NAMALWA (cell line): ENCODE measurements around the gene MIOS.
"Not testable (repeated sequence)": the region's sequence is repeated elsewhere in the genome, so short reads cannot be mapped to it uniquely, and the experiment has no call there.

Experiments
- DNase-seq: peaks from one replicate; pipeline ENCODE4 v3.0.0-alpha.2; 2015; ENCODE audit warnings: low spot score

Gene MIOS

DNA sequence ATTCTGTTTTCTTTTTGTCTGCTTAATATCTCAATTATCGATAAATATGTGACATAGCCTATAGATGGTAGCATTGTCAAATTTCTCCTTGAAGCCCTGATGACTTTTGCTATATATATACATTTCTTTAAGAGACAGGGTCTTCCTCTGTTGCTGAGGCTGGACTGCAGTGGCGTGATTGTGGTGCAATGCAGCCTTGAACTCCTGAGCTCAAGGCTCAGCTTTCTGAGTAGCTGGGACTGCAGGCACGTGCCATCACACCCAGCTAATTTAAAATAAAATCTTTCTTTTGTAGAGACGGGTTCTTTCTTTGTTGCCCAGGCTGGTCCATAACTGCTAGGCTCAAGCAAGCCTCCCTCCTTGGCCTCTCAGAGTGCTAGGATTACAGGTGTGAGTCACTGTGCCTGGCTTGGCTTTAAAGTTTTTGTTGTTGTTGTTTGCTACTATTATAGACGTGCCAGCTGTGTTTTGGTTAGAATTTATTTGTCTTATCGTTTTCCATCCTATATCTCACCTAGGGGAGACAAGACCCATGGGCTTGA, 80.9 kb downstream of the MIOS start:
- no peak for DNase-seq

GRCh38 chr7:7650682-7651206, 84.1 kb downstream of the MIOS start:
- DNase-seq, result no peak

DNA sequence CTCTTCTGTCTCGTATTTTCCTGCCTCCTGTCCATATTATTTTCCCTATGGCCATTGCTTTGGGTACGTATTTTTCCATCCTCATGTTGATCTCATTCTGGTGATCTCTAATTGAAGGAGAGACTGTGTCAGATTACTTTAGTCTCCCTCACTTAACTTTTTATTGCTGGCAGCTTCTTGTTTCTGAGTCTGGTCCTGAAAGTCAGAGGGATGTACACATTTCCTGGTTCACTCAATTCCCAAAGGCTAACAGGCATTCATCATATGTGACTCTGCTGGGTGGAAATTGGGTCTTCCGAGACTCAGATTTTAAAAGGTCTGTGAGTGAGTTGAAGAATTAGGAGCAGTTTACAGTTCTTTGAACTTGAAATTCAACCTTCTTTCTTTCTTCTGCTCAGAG, 84.8 kb downstream of the MIOS start:
- no peak for DNase-seq

DNA sequence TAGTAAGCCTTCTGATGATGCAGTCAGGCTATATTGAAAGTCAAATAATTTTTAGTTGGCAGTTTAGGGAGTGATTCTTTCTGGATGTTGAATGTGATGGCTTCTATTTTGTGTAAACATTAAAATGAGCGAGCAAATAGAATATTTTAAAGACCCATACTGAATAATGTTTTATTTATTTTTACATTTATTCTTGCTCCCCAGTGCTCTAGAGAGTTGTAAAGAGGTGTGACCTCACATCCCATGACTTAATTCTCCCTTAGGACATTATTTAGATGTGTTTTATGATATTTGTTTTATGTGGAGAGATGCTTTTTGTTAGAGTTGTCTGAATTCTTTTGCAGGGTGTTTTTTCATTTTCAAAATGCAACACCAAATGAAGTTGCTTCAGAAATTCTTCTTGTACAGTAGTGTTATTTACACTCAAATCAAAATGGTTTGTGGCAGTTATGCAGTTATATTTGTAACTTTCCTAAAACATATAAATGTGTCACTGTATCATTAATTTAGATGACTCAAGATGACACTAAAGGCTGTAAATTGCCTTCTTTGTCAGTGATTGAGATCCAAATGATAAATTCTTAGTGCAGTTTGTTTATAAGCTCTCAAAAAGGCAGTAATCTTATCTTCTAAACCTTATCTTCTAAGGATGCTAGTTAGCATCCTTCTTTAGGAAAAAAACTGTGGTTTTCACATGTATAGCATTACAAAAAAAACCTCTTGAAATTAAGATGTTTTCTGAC, 86.3 kb downstream of the MIOS start:
- no peak for DNase-seq

- peak; percentile 75 for DNase-seq
Observed at GRCh38 chr7:7653593-7654187, 87.0 kb downstream of the MIOS start.

DNA sequence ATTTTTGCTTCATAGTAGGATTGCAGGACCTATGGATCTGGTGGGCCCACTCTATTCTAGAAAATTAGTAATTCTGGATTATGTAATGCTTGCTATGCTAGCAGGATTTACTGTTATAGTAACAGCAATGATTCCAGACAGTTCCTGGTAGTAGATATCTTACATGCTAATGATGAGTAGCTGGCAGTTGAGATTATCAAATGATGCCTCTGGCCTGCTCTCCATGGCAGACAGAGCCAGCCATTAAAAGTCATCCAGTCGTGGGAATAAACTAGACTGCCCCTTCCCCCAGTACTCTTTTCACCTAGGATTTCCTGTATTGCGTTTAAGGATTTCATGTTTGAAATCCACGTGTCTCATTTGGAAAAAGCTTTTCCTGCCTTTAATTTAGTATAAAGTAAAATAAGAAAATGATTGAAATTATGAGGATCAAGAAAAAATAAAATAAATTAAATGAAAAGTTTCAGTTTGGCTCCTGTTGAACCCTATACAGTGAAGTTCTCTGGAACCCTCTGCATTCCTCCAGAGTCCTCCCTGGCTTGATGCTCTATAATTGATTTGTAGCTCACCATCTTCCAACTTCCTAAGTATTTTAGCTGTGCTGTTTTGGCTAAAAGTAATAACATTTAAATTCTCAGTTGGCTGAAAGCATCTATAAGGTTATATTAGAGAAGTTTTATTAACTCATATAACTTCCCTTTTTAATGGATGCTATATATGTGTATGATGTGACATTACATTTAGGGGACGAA, 88.5 kb downstream of the MIOS start:
- no peak for DNase-seq

DNA sequence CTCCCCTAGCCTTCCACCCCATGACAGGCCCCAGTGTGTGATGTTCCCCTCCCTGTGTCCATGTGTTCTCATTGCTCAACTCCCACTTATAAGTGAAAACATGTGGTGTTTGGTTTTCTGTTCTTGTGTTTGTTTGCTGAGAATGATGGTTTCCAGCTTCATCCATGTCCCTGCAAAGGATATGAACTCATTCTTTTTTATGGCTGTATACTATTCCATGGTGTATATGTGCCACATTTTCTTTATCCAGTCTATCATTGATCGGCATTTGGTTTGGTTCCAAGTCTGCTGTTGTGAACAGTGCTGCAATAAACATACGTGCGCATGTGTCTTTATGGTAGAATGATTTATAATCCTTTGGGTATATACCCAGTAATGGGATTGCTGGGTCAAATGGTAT, 89.8 kb downstream of the MIOS start:
- not testable (repeated sequence) for DNase-seq
